Endothelial cell of umbilical vein (primary cell): ENCODE data around the gene PRRC2B. TPM values are rescaled to one million over a fixed set of nuclear protein-coding genes. Genes with fewer than 3 reads are reported as not detected.

Experiments used
- BruUV-seq: library from RNA; stranded (reverse); fragments of 400-500 nt; replicated peaks from 2 replicates; lab custom pipeline; 2021; lab: Mats Ljungman, UMichigan
- CTCF ChIA-PET: fragments of 300-600, 350-600 bp; sonication (Branson Sonifier 250); formaldehyde crosslinking; loops from one replicate; lab custom pipeline; 2021; ENCODE audit warnings: antibody characterized with exemption, inconsistent platforms; lab: Charles Lee
- POLR2A ChIA-PET: fragments of 300-600, 350-600 bp; sonication (Branson Sonifier 250); formaldehyde crosslinking; loops from one replicate; lab custom pipeline; 2021; ENCODE audit warnings: antibody characterized with exemption, inconsistent platforms; lab: Charles Lee
- DNase-seq: peaks from one replicate; pipeline ENCODE4 v3.0.0-alpha.2; 2011; ENCODE audit warnings: low read depth, low spot score
- FAIRE-seq: peaks from 2 replicates; lab custom pipeline; 2011; peaks lifted over from hg19 to GRCh38; lab: Jason Lieb, UNC
- H2AFZ ChIP-seq: 2 replicates; pipeline ENCODE4 v1.6.0; 2012; ENCODE audit warnings: low read depth, low read length, control low read depth, inconsistent platforms
- H3K27ac ChIP-seq: 2 replicates; pipeline ENCODE4 v1.5.1; 2011; ENCODE audit warnings: low read depth, mild to moderate bottlenecking, control low read depth, low read length, moderate library complexity; ENCODE audit not compliant: insufficient read depth
- H3K27me3 ChIP-seq, 2 experiments: 2 replicates each; pipeline versions ENCODE4 v1.6.0 to v1.6.1; 2011; ENCODE audit warnings: low read length in 2 of 2, mixed read lengths in 1 of 2; ENCODE audit not compliant: control insufficient read depth in 2 of 2, insufficient read depth in 2 of 2
- H3K36me3 ChIP-seq, 2 experiments: 2 replicates in 1 of 2; 3 replicates in 1 of 2; pipeline ENCODE4 v1.5.1; 2011; ENCODE audit warnings: low read length in 2 of 2, mild to moderate bottlenecking in 1 of 2, moderate library complexity in 1 of 2; ENCODE audit not compliant: control insufficient read depth in 2 of 2, insufficient read depth in 2 of 2; ENCODE audit errors: extremely low read depth in 1 of 2
- H3K4me1 ChIP-seq: 3 replicates; pipeline ENCODE4 v1.5.1; 2011; ENCODE audit warnings: mild to moderate bottlenecking, low read length; ENCODE audit not compliant: control insufficient read depth, insufficient read depth; ENCODE audit errors: extremely low read depth
- H3K4me2 ChIP-seq: 2 replicates; pipeline ENCODE4 v1.6.1; 2011; ENCODE audit warnings: low read length, control low read depth, mixed read lengths; ENCODE audit not compliant: insufficient read depth
- H3K4me3 ChIP-seq, 3 experiments: fragments of 200-600 bp in 1 of 3; sonication (generic), shearing (Covaris generic) in 1 of 3; replicated peaks in 1 of 3; 2 replicates each; pipeline ENCODE4 v1.5.1; 2011 to 2016; ENCODE audit warnings: control low read depth in 3 of 3, low read length in 3 of 3, mild to moderate bottlenecking in 2 of 3, inconsistent platforms in 1 of 3, low read depth in 1 of 3, moderate library complexity in 1 of 3; ENCODE audit not compliant: insufficient read depth in 1 of 3
- H3K79me2 ChIP-seq: 2 replicates; pipeline ENCODE4 v1.6.0; 2012; ENCODE audit warnings: low read length, inconsistent platforms; ENCODE audit not compliant: control insufficient read depth, insufficient read depth
- H3K9ac ChIP-seq: replicated peaks from 2 replicates; pipeline ENCODE3; 2011; ENCODE audit warnings: low read length, control low read depth; ENCODE audit not compliant: insufficient read depth; ENCODE audit errors: extremely low read depth
- H3K9me1 ChIP-seq: replicated peaks from 3 replicates; pipeline ENCODE4 v1.6.0; 2011; ENCODE audit warnings: mild to moderate bottlenecking, low read length; ENCODE audit not compliant: control insufficient read depth, insufficient read depth; ENCODE audit errors: extremely low read depth
- H3K9me3 ChIP-seq: replicated peaks from 2 replicates; pipeline ENCODE4 v1.5.1; 2012; ENCODE audit warnings: low read length, inconsistent platforms; ENCODE audit not compliant: control insufficient read depth, insufficient read depth
- H4K20me1 ChIP-seq: replicated peaks from 2 replicates; pipeline ENCODE3; 2011; ENCODE audit warnings: mild to moderate bottlenecking, low read length; ENCODE audit not compliant: control insufficient read depth, insufficient read depth; ENCODE audit errors: extremely low read depth
- CTCF ChIP-seq, 2 donors: IDR thresholded peaks; 1 replicate in 1 of 2; 2 replicates in 1 of 2; pipeline ENCODE4 v1.5.1; 2011; ENCODE audit warnings: low read length in 2 of 2, mild to moderate bottlenecking in 2 of 2, moderate library complexity in 2 of 2, control low read depth in 1 of 2, inconsistent platforms in 1 of 2, low read depth in 1 of 2; ENCODE audit not compliant: insufficient read depth in 1 of 2; ENCODE audit errors: extremely low read depth in 1 of 2
- EZH2 ChIP-seq: IDR thresholded peaks from 2 replicates; pipeline ENCODE4 v1.6.1; 2012; ENCODE audit warnings: borderline replicate concordance, low read depth, mild to moderate bottlenecking, moderate library complexity, low read length, inconsistent platforms; ENCODE audit not compliant: severe bottlenecking
- FOS ChIP-seq: IDR thresholded peaks from 2 replicates; pipeline ENCODE4 v1.6.1; 2011; ENCODE audit warnings: mild to moderate bottlenecking, low read length, moderate library complexity, borderline replicate concordance; ENCODE audit not compliant: insufficient read depth
- GATA2 ChIP-seq: IDR thresholded peaks from 2 replicates; pipeline ENCODE4 v1.7.0; 2011; ENCODE audit warnings: low read depth, mild to moderate bottlenecking, moderate library complexity, mixed read lengths, low read length; ENCODE audit not compliant: insufficient read length, insufficient read depth
- JUN ChIP-seq: IDR thresholded peaks from 2 replicates; pipeline ENCODE4 v1.6.1; 2011; ENCODE audit warnings: borderline replicate concordance, low read depth; ENCODE audit not compliant: insufficient read length, insufficient read depth
- MAX ChIP-seq: IDR thresholded peaks from 2 replicates; pipeline ENCODE4 v1.6.1; 2011; ENCODE audit not compliant: insufficient read depth, insufficient read length
- MYC ChIP-seq: IDR thresholded peaks from one replicate; pipeline ENCODE4 v1.6.1; 2011; ENCODE audit warnings: mild to moderate bottlenecking, low read depth, low read length
- POLR2A ChIP-seq: IDR thresholded peaks from 2 replicates; pipeline ENCODE4 v1.6.1; 2012; ENCODE audit warnings: low read depth, mild to moderate bottlenecking, control low read depth, low read length
- POLR2AphosphoS5 ChIP-seq: IDR thresholded peaks from 2 replicates; pipeline ENCODE4 v1.6.1; 2012; ENCODE audit warnings: low read depth, mild to moderate bottlenecking, control low read depth, low read length, moderate library complexity; ENCODE audit not compliant: insufficient read depth
- dilution Hi-C: fragments of 300-500 bp; cut with MboI; formaldehyde crosslinking; loops from one replicate; pipeline ENCODE4 v1.15.0; 2019; ENCODE audit warnings: low sequenced_read_pairs; ENCODE audit not compliant: extremely low pct_ligation_motif_present
- intact Hi-C: fragments of 100-400 bp; cut with micrococcal nuclease; formaldehyde crosslinking; loops from one replicate; pipeline ENCODE4 v1.10.0; 2022
- polyA plus RNA-seq, 4 experiments: library from polyadenylated mRNA; depleted of rRNA in 3 of 4; stranded (reverse) in 3 of 4; unstranded in 1 of 4; fragments of >200 nt; gene quantifications; 2 replicates each; pipeline versions ENCODE4 v1.2.1 to v1.2.3, GENCODE V29; 2011 to 2012; ENCODE audit warnings: missing spikeins in 1 of 4
- total RNA-seq: library from RNA; stranded (reverse); gene quantifications from 2 replicates; pipeline ENCODE4 v1.2.3, GENCODE V29; 2021

The PRRC2B gene
- total and polyA plus RNA-seq, 2 donors (not counting 3 experiments of a cell fraction or from before 2014, with no cell fraction given): 35.6 to 256 TPM

- CTCF ChIA-PET: interaction anchor here (1.7 kb wide), 1 partner anchor 167 kb away, joined by 4 read pairs; no protein-coding TSS in a partner anchor
- no peaks in the 10 kb centered on the region for H3K4me1 ChIP-seq
- POLR2A ChIA-PET: no interaction called here
- intact Hi-C loops (no loop called here), dilution Hi-C loops (no loop called here)
- no peak overlapping the region for H2AFZ ChIP-seq
- DNase-seq (no peak), FAIRE-seq (no peak)
- BruUV-seq: no TSS peak
- no peaks in the 10 kb centered on the region for H3K9me3 ChIP-seq
- H3K36me3 ChIP-seq: peaks cover 22 to 69% of the 10 kb centered on the region in 2 experiments
- H3K79me2 ChIP-seq: no peaks in the 10 kb centered on the region
- no peak overlapping the region for H3K4me3 ChIP-seq
- no peaks in the 10 kb centered on the region for H3K9me1 ChIP-seq
- no peaks in the 10 kb centered on the region for H4K20me1 ChIP-seq
- TF ChIP-seq EZH2: no peak
- no peak for TF ChIP-seq MYC
- no peak for TF ChIP-seq JUN
- no peak for TF ChIP-seq CTCF (IDR thresholded peaks at IDR 0.05; ENCODE audit: extremely low read depth in 1 of 2, insufficient read depth in 1 of 2, low read depth in 1 of 2, low read length in 2 of 2)
- TF ChIP-seq POLR2AphosphoS5: no peak
- TF ChIP-seq FOS: no peak
- TF ChIP-seq GATA2: no peak
- TF ChIP-seq MAX: no peak
- no peak for TF ChIP-seq POLR2A
- H3K27ac ChIP-seq: no peak overlapping the region
- H3K27me3 ChIP-seq: no peaks in the 10 kb centered on the region
- H3K9ac ChIP-seq: no peak overlapping the region
- H3K4me2 ChIP-seq: no peak overlapping the region
Observed at GRCh38 chr9:131516930-131517329, 123.0 kb downstream of the PRRC2B start.
